T-helper 22 cell (primary cell): ENCODE data around the gene SLC19A1.

Source experiments
- DNase-seq: peaks from one replicate; pipeline ENCODE4 v3.0.0-alpha.2; 2020; ENCODE audit warnings: low read depth

Gene SLC19A1

DNA sequence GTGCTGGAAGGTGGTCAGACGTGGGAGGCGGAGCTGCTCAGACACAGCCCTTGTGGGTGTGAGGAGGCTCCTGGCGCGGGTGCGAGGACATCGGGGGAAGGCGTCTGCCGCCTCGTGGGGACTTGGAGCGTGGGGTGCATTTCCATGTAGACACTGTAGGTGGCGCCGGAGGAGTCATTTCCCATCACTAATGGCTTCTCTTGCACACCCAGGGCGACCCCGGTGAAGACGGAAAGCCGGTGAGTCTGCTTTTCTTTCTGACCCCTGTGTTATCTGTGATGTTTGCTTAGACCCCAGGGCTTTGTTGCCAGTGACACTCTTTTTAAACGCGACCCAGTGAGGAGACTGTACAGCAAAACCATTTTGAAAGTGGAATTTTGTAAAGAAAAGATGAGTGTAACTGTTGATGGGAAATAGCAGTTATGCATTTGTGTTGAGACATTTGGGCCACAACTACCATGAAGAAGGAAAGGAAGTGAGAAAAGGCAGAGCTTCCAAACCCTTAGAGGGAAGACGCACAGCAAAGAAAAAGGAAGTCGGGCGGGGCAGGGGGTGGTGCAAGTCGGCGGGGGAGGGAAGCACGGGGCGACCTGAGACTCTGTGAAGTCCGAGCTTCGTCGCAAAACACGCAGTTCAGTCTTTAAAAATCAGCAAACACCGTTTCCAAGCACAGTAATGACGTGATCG lies 64.0 kb downstream of the SLC19A1 start:
- DNase-seq, result peak; percentile 50

- DNase-seq, result no peak
These were observed 64.8 kb downstream of the SLC19A1 start for GRCh38 chr21:45477176-45478114.

GRCh38 chr21:45476582-45476981 lies 65.7 kb downstream of the SLC19A1 start:
- no peak for DNase-seq

- DNase-seq, result no peak
These were observed 66.3 kb downstream of the SLC19A1 start for GRCh38 chr21:45475797-45476570.

GRCh38 chr21:45475004-45475685 lies 67.1 kb downstream of the SLC19A1 start:
- no peak for DNase-seq

DNA sequence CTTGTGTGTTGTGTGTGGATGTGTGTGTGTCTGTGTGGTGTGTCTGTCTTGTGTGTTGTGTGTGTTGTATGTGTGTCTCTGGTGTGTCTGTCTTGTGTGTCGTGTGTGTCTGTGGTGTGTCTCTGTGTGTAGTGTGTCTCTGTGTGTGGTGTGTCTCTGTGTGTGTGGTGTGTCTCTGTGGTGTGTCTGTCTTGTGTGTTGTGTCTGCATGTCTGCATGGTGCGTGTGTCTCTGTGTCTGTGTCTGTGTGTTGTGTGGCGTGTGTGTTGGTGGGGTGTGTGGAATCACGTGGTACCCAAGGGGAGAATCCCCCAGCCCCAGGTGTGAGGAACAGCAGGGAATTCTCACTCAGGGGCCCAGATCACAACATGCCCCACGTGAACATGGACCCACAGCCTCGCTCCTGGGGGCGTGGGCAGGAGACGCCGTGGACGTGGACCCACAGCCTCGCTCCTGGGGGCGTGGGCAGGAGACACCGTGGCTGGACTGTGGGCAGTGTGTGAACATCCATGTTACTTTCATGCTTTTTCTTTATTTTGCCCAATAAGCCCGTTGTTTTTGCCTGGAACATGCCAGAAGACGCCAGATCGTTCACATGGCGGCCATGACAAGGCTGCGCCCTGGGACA lies 67.8 kb downstream of the SLC19A1 start:
- no peak for DNase-seq

- DNase-seq, result no peak
These were observed 68.5 kb downstream of the SLC19A1 start for GRCh38 chr21:45473496-45474322.

GRCh38 chr21:45472445-45473365 lies 69.5 kb downstream of the SLC19A1 start:
- no peak for DNase-seq

DNA sequence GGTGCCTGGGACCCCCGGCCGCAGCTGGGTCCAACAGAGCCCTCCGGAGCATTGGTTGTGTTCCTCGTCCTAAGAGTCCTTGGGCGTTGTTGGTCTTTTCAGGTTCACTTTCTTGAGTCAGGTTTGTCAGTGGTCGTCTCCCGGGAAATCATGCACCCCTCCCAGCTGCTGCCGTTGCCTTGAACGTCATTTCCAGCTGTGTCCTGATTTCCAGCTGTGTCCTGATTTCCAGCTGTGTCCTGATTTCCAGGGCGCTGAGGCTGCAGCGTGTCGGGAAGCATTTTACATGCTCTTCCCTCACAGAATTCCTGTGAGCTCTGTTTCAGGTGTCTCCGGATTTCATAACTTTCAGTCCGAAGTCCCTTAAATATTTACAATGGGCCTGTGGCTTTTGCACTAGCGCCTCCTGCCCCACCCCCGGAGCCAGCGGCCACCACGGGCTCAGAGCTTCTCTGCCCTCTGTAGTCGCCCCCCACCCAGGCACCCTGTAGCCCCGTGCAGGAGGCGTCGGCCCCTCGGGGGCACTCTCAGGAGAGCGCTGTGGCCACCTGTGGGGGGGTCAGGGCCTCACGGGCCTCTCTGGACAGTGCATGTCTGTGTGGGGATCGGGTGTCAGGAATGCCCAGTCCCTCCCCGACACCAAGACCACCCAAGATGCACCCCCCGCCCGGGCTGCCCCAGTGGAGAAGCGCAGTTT lies 70.6 kb downstream of the SLC19A1 start:
- DNase-seq, result no peak

GRCh38 chr21:45470773-45471524 lies 71.3 kb downstream of the SLC19A1 start:
- no peak for DNase-seq

DNA sequence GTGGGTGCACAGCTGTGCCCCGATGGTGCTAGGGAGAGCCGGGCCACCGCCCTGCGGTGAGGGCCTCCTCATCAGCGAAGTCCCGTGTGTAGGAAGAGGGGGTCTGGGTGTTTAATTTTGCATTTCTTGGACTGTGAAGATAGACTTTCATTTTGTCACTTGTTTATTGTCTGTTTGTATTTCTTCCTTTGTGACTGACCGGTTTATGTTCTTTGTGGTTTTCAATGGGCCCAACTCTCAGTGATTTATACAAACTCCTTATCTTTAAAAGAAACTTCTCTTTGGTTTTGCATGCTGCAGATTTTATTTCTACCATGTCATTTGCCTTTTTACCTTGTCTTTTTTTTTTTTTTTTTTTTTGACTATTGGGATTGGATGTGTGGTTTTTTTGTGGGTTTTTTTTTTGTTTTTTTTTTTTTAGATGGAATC lies 72.1 kb downstream of the SLC19A1 start:
- no peak for DNase-seq

GRCh38 chr21:45469273-45470086 lies 72.8 kb downstream of the SLC19A1 start:
- DNase-seq, result no peak

DNA sequence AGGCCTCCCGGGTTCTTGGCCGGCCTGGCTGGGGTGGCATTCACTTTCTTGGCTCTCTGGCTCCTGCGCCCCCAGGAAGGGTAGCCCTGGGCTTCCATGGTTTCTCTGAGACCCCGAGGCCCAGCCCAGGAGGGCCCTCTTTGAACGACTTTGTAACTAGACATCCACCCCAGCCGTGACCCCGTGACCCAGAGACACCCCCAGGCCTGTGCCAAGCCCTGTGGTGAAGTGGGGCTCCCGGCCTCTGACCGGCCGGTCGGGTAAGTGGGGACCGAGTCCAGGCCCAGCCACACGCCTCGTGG lies 73.3 kb downstream of the SLC19A1 start:
- DNase-seq, result no peak

DNA sequence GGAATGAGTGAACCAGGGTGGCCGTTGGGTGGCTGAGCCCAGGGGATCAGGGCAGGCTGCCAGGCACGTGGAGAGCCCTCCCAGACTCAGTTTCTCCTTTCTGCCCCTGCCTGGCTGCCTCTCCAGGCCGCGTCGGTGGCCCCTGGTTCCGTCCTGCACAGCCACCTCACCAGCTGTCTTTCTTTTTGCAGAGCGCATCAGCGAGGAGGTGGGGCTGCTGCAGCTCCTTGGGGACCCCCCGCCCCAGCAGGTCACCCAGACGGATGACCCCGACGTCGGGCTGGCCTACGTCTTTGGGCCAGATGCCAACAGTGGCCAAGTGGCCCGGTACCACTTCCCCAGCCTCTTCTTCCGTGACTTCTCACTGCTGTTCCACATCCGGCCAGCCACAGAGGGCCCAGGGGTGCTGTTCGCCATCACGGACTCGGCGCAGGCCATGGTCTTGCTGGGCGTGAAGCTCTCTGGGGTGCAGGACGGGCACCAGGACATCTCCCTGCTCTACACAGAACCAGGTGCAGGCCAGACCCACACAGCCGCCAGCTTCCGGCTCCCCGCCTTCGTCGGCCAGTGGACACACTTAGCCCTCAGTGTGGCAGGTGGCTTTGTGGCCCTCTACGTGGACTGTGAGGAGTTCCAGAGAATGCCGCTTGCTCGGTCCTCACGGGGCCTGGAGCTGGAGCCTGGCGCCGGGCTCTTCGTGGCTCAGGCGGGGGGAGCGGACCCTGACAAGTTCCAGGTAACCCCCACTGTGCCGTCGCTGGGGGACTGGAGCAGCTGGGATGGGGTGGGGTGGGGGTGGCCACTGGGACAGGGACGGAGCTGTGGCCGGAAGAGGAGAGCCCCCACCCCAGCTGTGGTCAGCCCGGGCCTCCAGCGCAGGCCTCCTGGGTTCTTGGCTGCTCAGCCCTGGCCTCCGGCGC lies 73.9 kb downstream of the SLC19A1 start:
- DNase-seq, result no peak

GRCh38 chr21:45467221-45467779 lies 74.9 kb downstream of the SLC19A1 start:
- no peak for DNase-seq
